ENCODE measurements around the gene IL1RAPL1. TPM values are rescaled to one million over a fixed set of nuclear protein-coding genes. Genes with fewer than 3 reads are reported as not detected.

The IL1RAPL1 gene
- total and polyA plus RNA-seq, 9 of the 15 experiments (the other 6 are each of a cell fraction or from before 2014, with no cell fraction given), result 0.04 to 0.07 (median 0.04) TPM; not detected in 6

GRCh38 chrX:29869837-29870236, 1282.6 kb downstream of the IL1RAPL1 start:
- no peaks in the 10 kb centered on the region for H3K4me1 ChIP-seq (replicated peaks in 1 of 2; ENCODE audit: control insufficient read depth in 2 of 2, insufficient read depth in 2 of 2, low read length in 2 of 2)
- no peaks in the 10 kb centered on the region for H4K20me1 ChIP-seq (replicated peaks; ENCODE audit: control insufficient read depth, insufficient read depth, low read length)
- no peaks in the 10 kb centered on the region for H3K79me2 ChIP-seq (ENCODE audit: control insufficient read depth, insufficient read depth, low read length)
- intact Hi-C loops (cut with micrococcal nuclease), result no loop called here
- no peaks in the 10 kb centered on the region for H3K9me1 ChIP-seq (ENCODE audit: control insufficient read depth, insufficient read depth, low read length)
- ATAC-seq (no peak), FAIRE-seq (no peak), DNase-seq (ENCODE audit: extremely low read depth in 1 of 4, low spot score in 3 of 4) (no peak)
- in situ Hi-C loops (cut with MboI), result no loop called here
- ChIA-PET POLR2A (no interaction called here), CTCF (ENCODE audit: low intra/inter-chr PET ratio) (no interaction called here)
- no peaks in the 10 kb centered on the region for H3K9me3 ChIP-seq (replicated peaks; ENCODE audit: control insufficient read depth, insufficient read depth, low read depth, low read length)
- H3K4me3 ChIP-seq, result no peak overlapping the region
- H2AFZ ChIP-seq (ENCODE audit: low read depth, low read length), result no peak overlapping the region
- WGBS (ENCODE audit: insufficient coverage, low coverage, missing lambda C conversion rate), result 0% methylated on average over 1 of the region's 1 CpG
- no peak overlapping the region for H3K27ac ChIP-seq (ENCODE audit: extremely low read depth, low read depth, low read length)
- H3K9ac ChIP-seq (ENCODE audit: insufficient read depth in 1 of 2, low read depth in 2 of 2, low read length in 2 of 2), result no peak overlapping the region
- H3K36me3 ChIP-seq (ENCODE audit: control insufficient read depth, insufficient read depth, low read length), result no peaks in the 10 kb centered on the region
- no TSS peak for BruUV-seq (replicated peaks)
- no peaks in the 10 kb centered on the region for H3K27me3 ChIP-seq (ENCODE audit: control insufficient read depth in 2 of 2, insufficient read depth in 2 of 2, low read length in 2 of 2)
- no peak overlapping the region for H3K4me2 ChIP-seq (ENCODE audit: insufficient read depth, low read length)
- no peak for TF ChIP-seq GATA2 (CRISPR knock-in tag; IDR thresholded peaks at IDR 0.05)
- TF ChIP-seq HMG20A (CRISPR knock-in tag; conservative IDR thresholded peaks at IDR 0.05), result no peak
- TF ChIP-seq SAP30 (IDR thresholded peaks at IDR 0.05; ENCODE audit: borderline replicate concordance, insufficient read depth, low read depth, low read length, poor library complexity, severe bottlenecking), result no peak
- no peak for TF ChIP-seq MCM5 (IDR thresholded peaks at IDR 0.05; ENCODE audit: low read depth)
- no peak for TF ChIP-seq HSF4 (CRISPR knock-in tag; IDR thresholded peaks at IDR 0.05; ENCODE audit: borderline replicate concordance)
- TF ChIP-seq JUNB (CRISPR knock-in tag; conservative IDR thresholded peaks at IDR 0.05), result no peak
- TF ChIP-seq ZNF217 (CRISPR knock-in tag; IDR thresholded peaks at IDR 0.05), result no peak
- no peak for TF ChIP-seq ZBTB7A (IDR thresholded peaks at IDR 0.05; ENCODE audit: borderline replicate concordance, control insufficient read depth, low read depth, low read length)
- TF ChIP-seq RERE (CRISPR knock-in tag; IDR thresholded peaks at IDR 0.05; ENCODE audit: borderline replicate concordance), result no peak
- TF ChIP-seq ETV5 (CRISPR knock-in tag; IDR thresholded peaks at IDR 0.05; ENCODE audit: low read depth), result no peak
- no peak for TF ChIP-seq ZNF263 (CRISPR knock-in tag; IDR thresholded peaks at IDR 0.05; ENCODE audit: borderline replicate concordance)
- no peak for TF ChIP-seq CBFA2T3 (IDR thresholded peaks at IDR 0.05)
- TF ChIP-seq PPARD (CRISPR knock-in tag; IDR thresholded peaks at IDR 0.05), result no peak
- no peak for TF ChIP-seq ATF1 (CRISPR knock-in tag; IDR thresholded peaks at IDR 0.05)
- no peak for TF ChIP-seq ATF1 (tag; IDR thresholded peaks at IDR 0.05)
- TF ChIP-seq, protein P1, sequence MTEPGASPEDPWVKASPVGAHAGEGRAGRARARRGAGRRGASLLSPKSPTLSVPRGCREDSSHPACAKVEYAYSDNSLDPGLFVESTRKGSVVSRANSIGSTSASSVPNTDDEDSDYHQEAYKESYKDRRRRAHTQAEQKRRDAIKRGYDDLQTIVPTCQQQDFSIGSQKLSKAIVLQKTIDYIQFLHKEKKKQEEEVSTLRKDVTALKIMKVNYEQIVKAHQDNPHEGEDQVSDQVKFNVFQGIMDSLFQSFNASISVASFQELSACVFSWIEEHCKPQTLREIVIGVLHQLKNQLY (CRISPR knock-in tag; conservative IDR thresholded peaks at IDR 0.05), result no peak
- TF ChIP-seq SAFB (IDR thresholded peaks at IDR 0.05; ENCODE audit: borderline replicate concordance, low read depth, low read length), result no peak
- TF ChIP-seq SREBF2 (CRISPR knock-in tag; IDR thresholded peaks at IDR 0.05), result no peak
- TF ChIP-seq PHF20 (IDR thresholded peaks at IDR 0.05; ENCODE audit: partially characterized antibody), result no peak
- no peak for TF ChIP-seq ZNF197 (CRISPR knock-in tag; IDR thresholded peaks at IDR 0.05; ENCODE audit: low read depth)

Data from K562 (cell line).